NT2/D1 (cell line): ENCODE data around the gene ELANE.

Experiments used
- YY1 ChIP-seq: IDR thresholded peaks from 2 replicates; pipeline ENCODE4 v1.6.1; 2011; ENCODE audit not compliant: insufficient read length, insufficient read depth
- ZNF274 ChIP-seq: IDR thresholded peaks from 2 replicates; pipeline ENCODE4 v1.6.1; 2011; ENCODE audit warnings: mild to moderate bottlenecking, low read depth, low read length

DNA sequence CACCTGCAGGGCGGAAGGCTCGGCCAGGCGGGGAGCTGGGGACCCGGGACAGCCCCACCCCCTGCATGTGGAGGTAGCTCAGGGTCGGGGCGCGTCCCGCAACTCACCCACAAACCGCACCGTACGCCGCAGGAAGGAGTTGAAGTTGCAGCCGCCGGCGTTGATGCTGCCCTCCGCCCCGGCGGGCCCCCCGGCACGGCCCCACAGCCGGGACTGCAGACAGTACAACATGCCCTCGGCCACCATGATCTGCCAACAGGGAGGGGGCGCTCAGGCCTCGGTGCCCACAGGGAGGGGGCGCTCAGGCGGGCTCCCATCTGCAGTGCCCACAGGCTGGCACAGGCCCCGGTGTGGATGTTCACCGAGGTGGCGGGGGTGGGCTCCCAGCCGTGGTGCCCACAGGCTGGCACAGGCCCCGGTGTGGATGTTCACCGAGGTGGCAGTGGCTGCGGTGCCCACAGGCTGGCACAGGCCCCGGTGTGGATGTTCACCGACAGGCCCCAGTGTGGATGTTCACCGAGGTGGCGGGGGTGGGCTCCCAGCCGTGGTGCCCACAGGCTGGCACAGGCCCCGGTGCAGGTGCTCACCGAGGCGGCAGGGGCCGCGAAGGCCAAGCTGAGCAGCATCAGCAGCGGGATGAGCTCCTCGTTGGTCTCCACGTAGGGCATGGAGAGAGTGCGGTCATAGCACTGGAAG lies 36.9 kb upstream of the ELANE start:
- TF ChIP-seq YY1 (no peak), ZNF274 (no peak)
